HCT116 (cell line): Measurements from ENCODE around the gene VAV2. TPM values are rescaled to one million over a fixed set of nuclear protein-coding genes. Genes with fewer than 3 reads are reported as not detected.

Experiments
- ATAC-seq: fragments of 200-7000 bp; cut with Tn5 transposase; 2 replicates; pipeline ENCODE4 v1.9.1; 2020; ENCODE audit warnings: mild to moderate bottlenecking, moderate library complexity
- BruUV-seq: library from RNA; stranded (reverse); fragments of 400-500 nt; replicated peaks from 2 replicates; lab custom pipeline; 2021; lab: Mats Ljungman, UMichigan
- CTCF ChIA-PET: fragments of 300-600 bp; sonication (Branson Sonifier 250); formaldehyde crosslinking; loops from one replicate; lab custom pipeline; 2021; ENCODE audit warnings: antibody characterized with exemption; lab: Charles Lee
- POLR2A ChIA-PET: fragments of 300-600, 350-600 bp; sonication (Branson Sonifier 250); formaldehyde crosslinking; loops from one replicate; lab custom pipeline; 2021; ENCODE audit warnings: antibody characterized with exemption; lab: Charles Lee
- RAD21 ChIA-PET, 2 experiments: fragments of 300-600 bp; sonication (Branson Sonifier 250); formaldehyde crosslinking; loops; one replicate each; lab custom pipeline; 2023; ENCODE audit warnings: low total read pairs in 2 of 2; ENCODE audit not compliant: uncharacterized antibody in 2 of 2, unreplicated experiment in 2 of 2, low non-redundant PET in 1 of 2; lab: Charles Lee
- DNase-seq: peaks from one replicate; pipeline ENCODE4 v3.0.0-alpha.2; 2010; ENCODE audit warnings: low read depth, low spot score
- H2AFZ ChIP-seq: fragments of 200-600 bp; shearing (Covaris generic), sonication (generic); 2 replicates; pipeline ENCODE4 v1.6.1; 2017; ENCODE audit warnings: low read depth, mixed run types, mixed read lengths, antibody characterized with exemption, low read length; ENCODE audit not compliant: poor library complexity, severe bottlenecking
- H3K27ac ChIP-seq: 2 replicates; pipeline ENCODE4 v1.5.1; 2012; ENCODE audit warnings: low read depth, low read length
- H3K27me3 ChIP-seq: fragments of 200-600 bp; sonication (generic); 2 replicates; pipeline ENCODE4 v1.6.1; 2016; ENCODE audit warnings: mixed run types, low read length, mixed read lengths; ENCODE audit not compliant: insufficient read depth
- H3K36me3 ChIP-seq, 2 experiments: fragments of 200-500 bp in 1 of 2; fragments of 200-600 bp in 1 of 2; sonication (Bioruptor generic) in 1 of 2; sonication (generic) in 1 of 2; 2 replicates each; pipeline versions ENCODE4 v1.5.1 to v1.6.1; 2014 to 2016; ENCODE audit warnings: low read length in 2 of 2, inconsistent platforms in 1 of 2, mixed read lengths in 1 of 2, mixed run types in 1 of 2; ENCODE audit not compliant: insufficient read depth in 2 of 2, control insufficient read depth in 1 of 2
- H3K4me1 ChIP-seq, 2 experiments: fragments of 200-600 bp in 1 of 2; sonication (generic) in 1 of 2; 2 replicates each; pipeline versions ENCODE4 v1.5.1 to v1.6.1; 2012 to 2017; ENCODE audit warnings: low read length in 2 of 2, inconsistent platforms in 1 of 2, mild to moderate bottlenecking in 1 of 2, mixed read lengths in 1 of 2, mixed run types in 1 of 2, moderate library complexity in 1 of 2; ENCODE audit not compliant: insufficient read depth in 2 of 2, control insufficient read depth in 1 of 2
- H3K4me2 ChIP-seq: fragments of 200-600 bp; sonication (generic); 2 replicates; pipeline ENCODE4 v1.6.1; 2017; ENCODE audit warnings: mixed run types, low read length, mixed read lengths
- H3K4me3 ChIP-seq, 2 experiments: fragments of 200-600 bp in 1 of 2; sonication (generic) in 1 of 2; replicated peaks in 1 of 2; 2 replicates each; pipeline ENCODE4 v1.5.1; 2011 to 2016; ENCODE audit warnings: low read length in 2 of 2, control low read depth in 1 of 2, low read depth in 1 of 2, mild to moderate bottlenecking in 1 of 2, mixed read lengths in 1 of 2, mixed run types in 1 of 2
- H3K79me2 ChIP-seq: fragments of 200-600 bp; sonication (generic); 2 replicates; pipeline ENCODE4 v1.6.1; 2017; ENCODE audit warnings: mild to moderate bottlenecking, mixed run types, low read length, moderate library complexity, mixed read lengths; ENCODE audit not compliant: insufficient read depth
- H3K9ac ChIP-seq: fragments of 200-600 bp; sonication (generic); 2 replicates; pipeline ENCODE4 v1.6.1; 2016; ENCODE audit warnings: low read length, mixed read lengths
- H3K9me2 ChIP-seq: fragments of 200-600 bp; sonication (generic), shearing (Covaris generic); 2 replicates; pipeline ENCODE4 v1.6.1; 2017; ENCODE audit warnings: mixed run types, mild to moderate bottlenecking, moderate library complexity; ENCODE audit not compliant: insufficient read depth
- H3K9me3 ChIP-seq, 2 experiments: fragments of 200-500 bp in 1 of 2; fragments of 200-600 bp in 1 of 2; sonication (Bioruptor generic) in 1 of 2; sonication (generic) in 1 of 2; 2 replicates each; pipeline ENCODE4 v1.6.1; 2014 to 2017; ENCODE audit warnings: low read length in 2 of 2, mixed read lengths in 2 of 2, inconsistent platforms in 1 of 2, low read depth in 1 of 2, mild to moderate bottlenecking in 1 of 2, mixed run types in 1 of 2, moderate library complexity in 1 of 2; ENCODE audit not compliant: control insufficient read depth in 1 of 2, insufficient read depth in 1 of 2
- H4K20me1 ChIP-seq: fragments of 200-600 bp; sonication (generic), shearing (Covaris generic); 2 replicates; pipeline ENCODE4 v1.6.1; 2017; ENCODE audit warnings: mixed run types, mild to moderate bottlenecking, moderate library complexity; ENCODE audit not compliant: insufficient read depth
- EGR1 ChIP-seq: IDR thresholded peaks from 2 replicates; pipeline ENCODE4 v1.6.1; 2012; ENCODE audit warnings: low read depth
- ELF1 ChIP-seq: IDR thresholded peaks from 2 replicates; pipeline ENCODE4 v1.6.1; 2012; ENCODE audit warnings: low read depth, borderline replicate concordance
- JUND ChIP-seq: IDR thresholded peaks from 2 replicates; pipeline ENCODE4 v1.6.1; 2012
- SP1 ChIP-seq: IDR thresholded peaks from 2 replicates; pipeline ENCODE4 v1.6.1; 2012; ENCODE audit warnings: low read depth
- SRF ChIP-seq: IDR thresholded peaks from 2 replicates; pipeline ENCODE4 v1.6.1; 2012; ENCODE audit warnings: low read depth
- YY1 ChIP-seq: IDR thresholded peaks from 2 replicates; pipeline ENCODE4 v1.6.1; 2011; ENCODE audit warnings: low read length, low read depth, moderate library complexity, mild to moderate bottlenecking; ENCODE audit not compliant: insufficient replicate concordance; ENCODE audit errors: extremely low read depth
- intact Hi-C: fragments of 100-400 bp; cut with micrococcal nuclease; formaldehyde crosslinking; loops from 2 replicates; pipeline ENCODE4 v1.10.0; 2022
- total RNA-seq: library from RNA; stranded (reverse); gene quantifications from one replicate; pipeline ENCODE4 v1.2.1, GENCODE V29; 2021; ENCODE audit not compliant: unreplicated experiment
- TF ChIP-seq, protein P1 (sequence below): IDR thresholded peaks from 2 replicates; pipeline ENCODE4 v1.6.1; 2012

The VAV2 gene
- total RNA-seq, 1 experiment from 2014 or later = 33.2 TPM

DNA sequence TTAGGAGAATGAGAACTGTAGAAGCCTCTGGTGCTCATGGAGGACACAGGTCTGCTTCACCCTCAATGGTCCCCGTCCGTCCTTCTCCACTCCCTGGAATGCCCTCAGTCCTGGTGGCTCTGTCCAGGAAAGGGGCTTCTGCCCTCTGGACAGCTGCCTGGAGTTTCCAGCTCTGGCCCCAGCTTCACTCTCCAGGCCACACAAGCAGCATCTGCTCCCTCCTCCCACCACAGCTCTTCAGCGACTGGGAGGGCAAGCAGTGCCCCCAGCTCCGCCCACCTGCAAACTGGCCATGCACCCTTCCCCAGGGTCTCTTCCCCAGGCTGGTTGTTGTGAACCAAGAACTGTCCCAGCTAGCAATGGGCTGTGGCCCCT, 258.7 kb downstream of the VAV2 start:
- Histone ChIP-seq H3K27me3 (no peaks in the 10 kb centered on the region), H4K20me1 (no peaks in the 10 kb centered on the region), H3K79me2 (no peaks in the 10 kb centered on the region), H3K27ac (no peak overlapping the region), H3K9ac (no peak overlapping the region), H3K4me1 (peaks cover 1 to 10% of the 10 kb centered on the region in 2 experiments; a peak in 3 of 4 replicates), H3K4me2 (no peak overlapping the region), H2AFZ (no peak overlapping the region), H3K36me3 (no peaks in the 10 kb centered on the region), H3K4me3 (no peak overlapping the region), H3K9me2 (no peaks in the 10 kb centered on the region), H3K9me3 (no peaks in the 10 kb centered on the region)
- no TSS peak for BruUV-seq
- TF ChIP-seq YY1 (no peak), EGR1 (no peak), JUND (no peak), ELF1 (no peak), SRF (no peak)
- TF ChIP-seq, protein P1, sequence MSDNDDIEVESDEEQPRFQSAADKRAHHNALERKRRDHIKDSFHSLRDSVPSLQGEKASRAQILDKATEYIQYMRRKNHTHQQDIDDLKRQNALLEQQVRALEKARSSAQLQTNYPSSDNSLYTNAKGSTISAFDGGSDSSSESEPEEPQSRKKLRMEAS = no peak
- intact Hi-C loops = no loop called here
- ATAC-seq (no peak), DNase-seq (no peak)
- POLR2A ChIA-PET = no interaction called here
- RAD21 ChIA-PET = no interaction called here
- CTCF ChIA-PET = no interaction called here

DNA sequence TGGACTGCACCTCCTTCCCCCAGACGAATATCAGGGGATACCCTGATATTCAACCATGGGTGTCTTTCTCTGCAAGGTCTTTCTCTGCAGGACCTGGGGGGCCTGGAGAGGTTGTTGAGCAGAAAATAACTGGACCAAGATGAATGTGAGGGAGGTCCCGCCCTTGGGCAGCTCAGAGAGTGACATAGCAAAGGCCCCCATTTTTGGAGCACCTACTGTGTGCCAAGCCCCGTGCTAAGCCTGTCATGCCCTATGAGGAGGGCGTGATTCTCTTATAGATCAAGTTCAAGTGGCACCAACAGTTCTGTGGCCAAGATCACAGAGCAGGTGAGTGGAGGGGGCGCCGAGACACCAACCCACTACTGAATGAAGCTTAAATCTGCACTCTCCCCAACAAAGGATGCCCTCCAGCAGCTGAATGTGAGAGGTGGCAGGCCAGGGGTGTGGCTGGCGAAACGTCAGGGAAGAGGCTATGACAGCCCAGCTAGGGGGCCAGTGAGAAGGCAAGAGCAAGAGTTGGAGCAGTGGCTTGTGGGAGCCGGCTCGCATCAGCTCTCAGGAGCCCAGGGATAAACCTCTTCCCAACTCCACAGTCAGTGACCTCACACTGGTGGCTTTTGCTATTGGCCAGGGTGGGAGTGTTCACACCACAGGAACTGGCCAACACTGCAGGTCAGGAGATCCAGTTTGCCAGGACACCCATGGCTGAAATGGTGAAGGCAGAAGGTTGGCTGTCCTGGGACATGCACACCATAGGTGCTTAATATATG, 259.3 kb downstream of the VAV2 start:
- no peak overlapping the region for H3K27ac ChIP-seq
- no peak overlapping the region for H3K4me2 ChIP-seq
- no peaks in the 10 kb centered on the region for H4K20me1 ChIP-seq
- BruUV-seq = no TSS peak
- no peaks in the 10 kb centered on the region for H3K9me2 ChIP-seq
- ChIA-PET RAD21 (interaction anchor here in 1 of 2 experiments (0.6 kb wide), 1 partner anchor 872 kb away, joined by 3 read pairs; no protein-coding TSS in a partner anchor), POLR2A (no interaction called here), CTCF (interaction anchor here (1.9 kb wide), 1 partner anchor 10 kb away, joined by 11 read pairs; no protein-coding TSS in a partner anchor)
- peaks cover 0 to 4% of the 10 kb centered on the region in 2 experiments; a peak in 3 of 4 replicates for H3K4me1 ChIP-seq
- H3K79me2 ChIP-seq = no peaks in the 10 kb centered on the region
- no peak for TF ChIP-seq SP1
- TF ChIP-seq JUND = no peak
- H3K9me3 ChIP-seq = no peaks in the 10 kb centered on the region
- DNase-seq = no peak
- no peak overlapping the region for H3K4me3 ChIP-seq
- no peaks in the 10 kb centered on the region for H3K36me3 ChIP-seq
- no peaks in the 10 kb centered on the region for H3K27me3 ChIP-seq
- no peak overlapping the region for H2AFZ ChIP-seq
- no peak overlapping the region for H3K9ac ChIP-seq
- intact Hi-C loops = no loop called here
- ATAC-seq = no peak
